ENCODE data around the gene USP4.
"Not testable (repeated sequence)": the region's sequence is repeated elsewhere in the genome, so short reads cannot be mapped to it uniquely, and the experiment has no call there.

Gene USP4

GRCh38 chr3:49339941-49340800, at the start of gene USP4:
TSS of gene USP4 (minus strand) at chr3:49340053. CDS start at chr3:49340024, 29 bp downstream.
- peak; percentile 77 for DNase-seq

- DNase-seq, result no peak
These were observed 49.4 kb upstream of the USP4 start for GRCh38 chr3:49389297-49389696.

GRCh38 chr3:49388289-49388820, 48.5 kb upstream of the USP4 start:
- no peak for DNase-seq

GRCh38 chr3:49387721-49388120, 47.9 kb upstream of the USP4 start:
- DNase-seq, result no peak

GRCh38 chr3:49386056-49386756, 46.4 kb upstream of the USP4 start:
- no peak for DNase-seq

GRCh38 chr3:49385617-49386016, 45.8 kb upstream of the USP4 start:
- no peak for DNase-seq

GRCh38 chr3:49383387-49383786, 43.5 kb upstream of the USP4 start:
- no peak for DNase-seq

- no peak for DNase-seq
These were observed 38.5 kb upstream of the USP4 start for GRCh38 chr3:49378249-49378895.

GRCh38 chr3:49377483-49377882, 37.6 kb upstream of the USP4 start:
- DNase-seq, result no peak

GRCh38 chr3:49371946-49372345, 32.1 kb upstream of the USP4 start:
- no peak for DNase-seq

- DNase-seq, result no peak
These were observed 30.9 kb upstream of the USP4 start for GRCh38 chr3:49370585-49371290.

- no peak for DNase-seq
These were observed 22.7 kb upstream of the USP4 start for GRCh38 chr3:49362561-49362960.

GRCh38 chr3:49359623-49360022, 19.8 kb upstream of the USP4 start:
- DNase-seq, result no peak

- no peak for DNase-seq
These were observed 19.0 kb upstream of the USP4 start for GRCh38 chr3:49358884-49359225.

GRCh38 chr3:49358217-49358883, 18.5 kb upstream of the USP4 start, which contains the start of gene GPX1:
TSS of gene GPX1 (minus strand) at chr3:49358353. CDS start at chr3:49358278, 75 bp downstream.
- peak; percentile 84 for DNase-seq

GRCh38 chr3:49357443-49358216, 17.8 kb upstream of the USP4 start:
- DNase-seq, result not testable (repeated sequence)

GRCh38 chr3:49357095-49357442, 17.2 kb upstream of the USP4 start:
- DNase-seq, result not testable (repeated sequence)

- no peak for DNase-seq
These were observed 13.1 kb upstream of the USP4 start for GRCh38 chr3:49352890-49353421.

- DNase-seq, result no peak
These were observed 12.4 kb upstream of the USP4 start for GRCh38 chr3:49352281-49352680.

- no peak for DNase-seq
These were observed 11.7 kb upstream of the USP4 start for GRCh38 chr3:49351521-49352011.
